ENCODE measurements around the gene RFC2. TPM values are rescaled to one million over a fixed set of nuclear protein-coding genes. Genes with fewer than 3 reads are reported as not detected.
"Not testable (repeated sequence)": the region's sequence is repeated elsewhere in the genome, so short reads cannot be mapped to it uniquely, and the experiment has no call there.

Gene RFC2
- total RNA-seq, 1 donor from 2014 or later, result 37.7 TPM

GRCh38 chr7:74252893-74253292, 1.3 kb downstream of the RFC2 start:
- H3K27ac ChIP-seq, result no peak overlapping the region
- intact Hi-C loops (cut with DNase I), result loop anchor here (5.0 kb wide), 2 partner anchors 139 to 229 kb away; no protein-coding TSS in a partner anchor

GRCh38 chr7:74249058-74249457, 5.1 kb downstream of the RFC2 start:
- H3K27ac ChIP-seq; DNase-seq (ENCODE audit: low spot score in 2 of 2); intact Hi-C loops (cut with DNase I); H3K27me3 ChIP-seq; H3K4me1 ChIP-seq; H3K9me3 ChIP-seq; H3K4me3 ChIP-seq: not testable (repeated sequence)
- peaks cover 32 to 47% of the 10 kb centered on the region in 2 donors for H3K36me3 ChIP-seq

More at GRCh38 chr7:74252893-74253292, 1.3 kb downstream of the RFC2 start:
- no peak overlapping the region for H3K4me3 ChIP-seq
- H3K4me1 ChIP-seq, result peaks cover 4 to 25% of the 10 kb centered on the region in 2 donors
- H3K36me3 ChIP-seq, result peaks cover 15 to 27% of the 10 kb centered on the region in 2 donors
- no peak for TF ChIP-seq CTCF (IDR thresholded peaks at IDR 0.05)
- no peaks in the 10 kb centered on the region for H3K27me3 ChIP-seq
- DNase-seq (ENCODE audit: low spot score in 2 of 2), result no peak
- no peaks in the 10 kb centered on the region for H3K9me3 ChIP-seq

- no peak overlapping the region for H3K4me3 ChIP-seq
- H3K4me1 ChIP-seq, result peaks cover 0 to 1% of the 10 kb centered on the region in 2 donors
- H3K27ac ChIP-seq, result no peak overlapping the region
- H3K9me3 ChIP-seq, result no peaks in the 10 kb centered on the region
- TF ChIP-seq CTCF (IDR thresholded peaks at IDR 0.05), result no peak
- H3K36me3 ChIP-seq, result peaks cover 32 to 54% of the 10 kb centered on the region in 2 donors
- intact Hi-C loops (cut with DNase I), result no loop called here
- no peaks in the 10 kb centered on the region for H3K27me3 ChIP-seq
- DNase-seq (ENCODE audit: low spot score in 2 of 2), result no peak
Observed at GRCh38 chr7:74248156-74248555, 6.0 kb downstream of the RFC2 start.

- no peak for TF ChIP-seq CTCF (IDR thresholded peaks at IDR 0.05)
- no peak overlapping the region for H3K4me3 ChIP-seq
- H3K27ac ChIP-seq, result no peak overlapping the region
- peaks cover 32 to 70% of the 10 kb centered on the region in 2 donors for H3K36me3 ChIP-seq
- no peaks in the 10 kb centered on the region for H3K9me3 ChIP-seq
- no peak for DNase-seq (ENCODE audit: low spot score in 2 of 2)
- H3K4me1 ChIP-seq, result no peaks in the 10 kb centered on the region
- no peaks in the 10 kb centered on the region for H3K27me3 ChIP-seq
- intact Hi-C loops (cut with DNase I), result no loop called here
Observed at GRCh38 chr7:74246497-74246896, 7.7 kb downstream of the RFC2 start.

GRCh38 chr7:74242122-74242443, 12.1 kb downstream of the RFC2 start:
- Histone ChIP-seq H3K4me3 (no peak overlapping the region), H3K4me1 (no peaks in the 10 kb centered on the region), H3K27me3 (no peaks in the 10 kb centered on the region), H3K27ac (no peak overlapping the region), H3K9me3 (no peaks in the 10 kb centered on the region), H3K36me3 (peaks cover 17 to 88% of the 10 kb centered on the region in 2 donors)
- DNase-seq (ENCODE audit: low spot score in 2 of 2), result no peak
- intact Hi-C loops (cut with DNase I), result no loop called here
- no peak for TF ChIP-seq CTCF (IDR thresholded peaks at IDR 0.05)

- Histone ChIP-seq H3K27ac (no peak overlapping the region), H3K9me3 (no peaks in the 10 kb centered on the region), H3K4me1 (no peaks in the 10 kb centered on the region), H3K4me3 (no peak overlapping the region), H3K36me3 (peaks cover 19 to 93% of the 10 kb centered on the region in 2 donors), H3K27me3 (no peaks in the 10 kb centered on the region)
- DNase-seq (ENCODE audit: low spot score in 2 of 2), result no peak
- TF ChIP-seq CTCF (IDR thresholded peaks at IDR 0.05), result no peak
- intact Hi-C loops (cut with DNase I), result no loop called here
Observed at GRCh38 chr7:74240482-74240881, 13.7 kb downstream of the RFC2 start.

All from ascending aorta (tissue), 2 donors.